Measurements from ENCODE around the gene TBX4.
"Not testable (repeated sequence)": the region's sequence is repeated elsewhere in the genome, so short reads cannot be mapped to it uniquely, and the experiment has no call there.

The TBX4 gene

DNA sequence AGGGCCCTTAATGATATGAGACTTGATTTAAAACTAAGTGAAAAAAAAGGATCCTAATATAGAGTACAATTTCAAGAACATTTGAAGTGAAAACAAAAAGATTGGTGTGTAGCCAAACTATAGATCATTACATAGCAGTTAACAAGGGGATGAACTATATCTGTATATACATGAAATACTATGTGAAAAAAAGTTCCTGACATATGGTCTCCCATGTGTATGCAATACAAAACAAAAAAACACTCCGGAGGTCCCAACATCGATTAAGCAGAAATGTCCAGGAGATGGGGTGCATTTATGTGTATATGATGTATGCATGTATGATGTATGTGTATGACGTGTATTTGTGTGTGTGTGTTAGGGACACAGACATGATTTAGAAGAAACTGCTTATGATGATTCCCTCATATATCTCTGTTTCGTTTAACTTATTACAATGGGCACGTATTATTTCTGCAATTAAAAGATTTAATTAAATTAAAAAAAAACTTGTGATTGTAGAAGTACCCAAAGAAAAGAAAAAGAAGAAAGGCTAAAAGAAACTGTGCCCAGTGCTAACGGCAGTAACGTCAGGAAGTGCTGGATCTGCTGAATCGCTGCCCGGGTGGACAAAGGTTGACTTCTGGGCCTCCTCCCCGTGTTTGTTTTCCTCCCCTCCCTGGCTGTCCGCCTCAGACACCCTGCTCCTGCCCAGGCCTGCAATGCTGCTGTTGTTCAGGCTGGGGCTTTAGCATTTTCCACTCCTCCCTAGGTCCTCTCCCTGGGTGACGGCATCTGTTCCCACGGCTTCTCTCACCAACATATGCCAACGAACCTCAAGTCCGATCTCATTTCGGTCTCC lies 36.9 kb downstream of the TBX4 start:
- in situ Hi-C loops (cut with MboI; ENCODE audit: low pct_unique_long_range_greater_than_20kb, low sequenced_read_pairs, unreplicated experiment): no loop called here
- TF ChIP-seq, protein P1, sequence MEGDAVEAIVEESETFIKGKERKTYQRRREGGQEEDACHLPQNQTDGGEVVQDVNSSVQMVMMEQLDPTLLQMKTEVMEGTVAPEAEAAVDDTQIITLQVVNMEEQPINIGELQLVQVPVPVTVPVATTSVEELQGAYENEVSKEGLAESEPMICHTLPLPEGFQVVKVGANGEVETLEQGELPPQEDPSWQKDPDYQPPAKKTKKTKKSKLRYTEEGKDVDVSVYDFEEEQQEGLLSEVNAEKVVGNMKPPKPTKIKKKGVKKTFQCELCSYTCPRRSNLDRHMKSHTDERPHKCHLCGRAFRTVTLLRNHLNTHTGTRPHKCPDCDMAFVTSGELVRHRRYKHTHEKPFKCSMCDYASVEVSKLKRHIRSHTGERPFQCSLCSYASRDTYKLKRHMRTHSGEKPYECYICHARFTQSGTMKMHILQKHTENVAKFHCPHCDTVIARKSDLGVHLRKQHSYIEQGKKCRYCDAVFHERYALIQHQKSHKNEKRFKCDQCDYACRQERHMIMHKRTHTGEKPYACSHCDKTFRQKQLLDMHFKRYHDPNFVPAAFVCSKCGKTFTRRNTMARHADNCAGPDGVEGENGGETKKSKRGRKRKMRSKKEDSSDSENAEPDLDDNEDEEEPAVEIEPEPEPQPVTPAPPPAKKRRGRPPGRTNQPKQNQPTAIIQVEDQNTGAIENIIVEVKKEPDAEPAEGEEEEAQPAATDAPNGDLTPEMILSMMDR (IDR thresholded peaks at IDR 0.05; ENCODE audit: extremely low read depth, insufficient read depth, missing control alignments): no peak
- no peak for DNase-seq (ENCODE audit: low spot score)

DNA sequence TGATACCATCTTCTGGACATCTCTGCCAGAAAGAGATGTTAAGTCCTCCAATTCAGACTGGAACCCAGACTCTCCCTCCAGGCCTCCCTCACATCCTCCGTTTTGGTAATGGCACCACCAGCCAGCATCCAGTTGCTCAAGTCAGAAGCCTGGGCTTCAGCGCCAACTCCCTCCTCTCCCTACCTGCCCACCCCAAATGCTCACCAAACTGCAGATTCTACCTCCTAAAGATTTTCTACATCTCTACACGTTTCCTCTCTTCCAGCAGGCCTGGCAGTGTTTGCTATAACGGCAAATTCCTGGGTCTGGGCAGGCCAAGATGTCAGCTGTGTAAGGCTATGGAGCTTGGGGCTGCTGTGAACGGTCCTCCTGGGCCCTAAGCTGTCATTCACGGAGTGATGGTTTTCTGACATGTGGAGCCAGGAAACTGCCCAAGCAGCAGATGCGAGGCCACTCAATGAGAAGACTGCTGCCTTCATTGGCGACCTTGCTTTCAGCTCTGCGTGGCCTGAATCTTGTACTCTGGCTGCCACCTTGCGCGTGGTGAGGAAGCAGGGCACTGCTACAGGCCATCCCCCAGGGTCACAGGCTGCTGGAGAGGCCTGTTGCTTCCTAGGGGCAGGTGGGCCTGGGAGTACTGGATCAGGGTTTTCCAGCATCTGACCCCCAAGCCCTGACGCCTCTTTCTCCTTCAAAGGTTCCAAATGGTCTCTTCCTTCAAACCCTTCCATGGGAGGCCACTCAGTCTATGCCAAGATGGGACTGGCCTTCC lies 37.7 kb downstream of the TBX4 start:
- TF ChIP-seq, protein P1 (IDR thresholded peaks at IDR 0.05; ENCODE audit: extremely low read depth, insufficient read depth, missing control alignments): no peak
- in situ Hi-C loops (cut with MboI; ENCODE audit: low pct_unique_long_range_greater_than_20kb, low sequenced_read_pairs, unreplicated experiment): no loop called here

DNA sequence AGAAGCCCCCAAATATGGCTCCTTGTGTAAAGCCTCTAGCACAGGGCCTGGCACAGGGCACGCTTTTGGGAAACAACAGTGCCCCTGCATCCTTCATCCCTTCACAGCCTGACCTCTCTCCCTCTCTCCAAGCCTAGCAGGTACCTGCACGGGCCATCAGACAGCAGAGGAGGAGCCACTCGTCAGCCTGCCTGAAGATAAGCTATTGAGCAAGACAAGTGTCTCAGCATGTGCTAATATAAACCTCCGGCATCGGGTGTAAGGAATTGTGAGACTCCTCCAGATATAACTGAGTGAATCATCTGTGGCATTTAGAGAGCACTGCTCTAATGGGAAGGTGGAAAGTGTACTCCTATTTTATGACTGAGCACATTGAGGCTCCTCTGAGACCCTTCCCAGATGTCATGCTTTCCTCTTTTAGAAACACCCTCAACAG lies 38.3 kb downstream of the TBX4 start:
- no peak for DNase-seq (ENCODE audit: low spot score)
- in situ Hi-C loops (cut with MboI; ENCODE audit: low pct_unique_long_range_greater_than_20kb, low sequenced_read_pairs, unreplicated experiment): no loop called here
- TF ChIP-seq, protein P1 (IDR thresholded peaks at IDR 0.05; ENCODE audit: extremely low read depth, insufficient read depth, missing control alignments): no peak

More for the DNA sequence above, 37.7 kb downstream of the TBX4 start:
- DNase-seq (ENCODE audit: low spot score): no peak

DNA sequence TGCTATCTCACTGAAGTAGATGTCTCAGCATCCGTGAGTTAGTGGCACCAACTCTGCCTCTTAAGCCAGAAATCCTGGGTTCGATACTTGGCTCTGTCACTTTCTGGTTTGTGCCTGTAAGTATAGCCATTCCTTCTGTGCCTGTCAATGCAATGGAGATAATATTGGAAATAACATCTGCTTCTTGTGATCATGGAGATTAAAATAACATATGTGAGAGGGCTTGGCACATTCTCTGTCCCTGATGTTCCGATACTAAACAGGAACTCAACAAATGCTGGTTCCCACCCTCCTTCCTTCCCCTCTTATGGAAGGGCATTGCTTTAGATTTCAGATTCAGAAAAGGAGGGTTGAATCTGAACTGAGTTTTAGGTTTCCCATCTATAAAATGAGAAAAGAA lies 39.8 kb downstream of the TBX4 start:
- DNase-seq (ENCODE audit: low spot score): no peak
- in situ Hi-C loops (cut with MboI; ENCODE audit: low pct_unique_long_range_greater_than_20kb, low sequenced_read_pairs, unreplicated experiment): no loop called here

DNA sequence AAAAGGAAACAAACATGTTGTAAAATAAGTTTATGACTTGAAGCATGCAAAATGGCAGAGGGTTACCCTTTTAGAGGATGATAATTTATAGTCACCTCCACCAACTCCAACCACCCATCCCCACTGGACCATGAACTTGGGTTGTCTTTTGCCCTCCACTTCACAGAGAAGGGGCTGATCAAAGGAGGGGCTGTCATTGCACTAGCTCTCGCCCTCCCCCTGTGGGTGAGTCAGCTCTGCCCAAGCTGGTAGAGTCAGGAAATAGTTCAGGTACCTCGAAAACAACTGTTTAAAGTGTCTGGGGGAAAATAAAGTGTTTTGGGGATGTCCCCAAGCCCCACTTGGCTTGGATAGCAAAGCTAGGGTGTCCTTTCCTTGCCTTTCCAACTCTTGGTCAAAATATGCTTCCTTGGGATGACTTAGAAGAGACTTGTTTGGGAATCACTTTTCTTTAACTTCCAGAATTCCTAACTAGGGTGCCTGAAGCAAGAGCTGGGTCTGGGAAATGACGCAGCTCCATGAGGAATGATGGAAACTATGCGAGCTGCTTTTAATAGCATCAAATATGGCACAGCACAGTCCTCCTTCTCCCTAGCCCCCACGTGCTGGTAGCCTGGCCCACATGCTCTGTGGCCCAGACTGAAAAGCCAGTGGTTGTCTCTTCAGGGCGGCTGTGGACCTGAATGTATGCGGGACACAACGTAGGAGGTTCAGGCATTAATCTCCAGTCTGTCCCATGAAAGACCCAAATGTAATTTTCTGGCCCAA lies 40.7 kb downstream of the TBX4 start:
- in situ Hi-C loops (cut with MboI; ENCODE audit: low pct_unique_long_range_greater_than_20kb, low sequenced_read_pairs, unreplicated experiment): no loop called here
- DNase-seq (ENCODE audit: low spot score): no peak
- TF ChIP-seq, protein P1 (IDR thresholded peaks at IDR 0.05; ENCODE audit: extremely low read depth, insufficient read depth, missing control alignments): no peak

More for the DNA sequence above, 39.8 kb downstream of the TBX4 start:
- TF ChIP-seq, protein P1 (IDR thresholded peaks at IDR 0.05; ENCODE audit: extremely low read depth, insufficient read depth, missing control alignments): no peak

DNA sequence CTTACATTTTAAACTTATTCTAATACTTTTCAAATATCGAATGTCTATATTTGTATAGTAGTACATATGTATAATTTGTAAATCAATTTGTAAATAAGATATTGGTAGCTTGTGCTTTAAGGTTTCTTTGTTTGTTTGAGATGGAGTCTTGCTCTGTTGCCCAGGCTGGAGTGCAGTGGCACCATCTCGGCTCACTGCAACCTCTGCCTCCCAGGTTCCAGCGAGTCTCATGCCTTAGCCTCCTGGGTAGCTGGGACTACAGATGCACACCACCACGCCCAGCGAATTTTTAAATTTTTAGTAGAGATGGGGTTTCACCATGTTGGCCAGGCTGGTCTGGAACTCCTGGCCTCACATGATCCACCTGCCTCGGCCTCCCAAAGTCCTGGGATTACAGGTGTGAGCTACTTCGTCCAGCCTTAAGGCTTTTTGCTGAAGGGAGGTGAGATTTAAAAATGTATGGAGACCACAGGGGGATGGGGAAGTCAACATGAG lies 41.7 kb downstream of the TBX4 start:
- in situ Hi-C loops (cut with MboI; ENCODE audit: low pct_unique_long_range_greater_than_20kb, low sequenced_read_pairs, unreplicated experiment); DNase-seq (ENCODE audit: low spot score): not testable (repeated sequence)
